ENCODE results near the gene PDE3A. TPM values are rescaled to one million over a fixed set of nuclear protein-coding genes. Genes with fewer than 3 reads are reported as not detected.

The PDE3A gene
- total RNA-seq, 2 experiments from 2014 or later: not detected

GRCh38 chr12:20656600-20656999 lies 288.3 kb downstream of the PDE3A start:
- Mint-ChIP-seq H3K9me3 (peaks cover 13% of the 10 kb centered on the region), H3K27me3 (no peaks in the 10 kb centered on the region), H3K4me3 (no peak overlapping the region), H3K4me1 (no peaks in the 10 kb centered on the region), H3K36me3 (ENCODE audit: low read depth) (no peaks in the 10 kb centered on the region), H3K27ac (no peak overlapping the region)
- ChIA-PET CTCF (no interaction called here), POLR2A (no interaction called here)
- no peak for DNase-seq

DNA sequence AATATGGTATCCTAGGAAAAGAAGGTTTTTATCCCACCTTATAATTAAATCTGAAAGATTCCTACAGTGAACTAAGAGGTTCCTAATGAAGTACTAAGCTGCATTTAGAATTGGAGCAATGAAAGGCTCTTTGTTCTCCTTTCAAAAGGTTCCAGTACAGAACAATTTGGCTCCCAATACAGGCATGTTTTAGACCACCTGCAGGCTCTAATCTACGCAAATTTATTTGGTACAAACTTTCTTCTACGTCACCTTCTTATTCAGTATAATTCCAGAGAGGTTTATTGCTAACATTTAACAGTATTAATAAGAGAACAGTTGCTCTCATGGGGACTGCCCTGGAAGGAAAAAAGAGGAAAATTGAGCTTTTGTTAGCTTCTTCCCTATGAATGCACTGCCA lies 289.2 kb downstream of the PDE3A start:
- Mint-ChIP-seq H3K36me3 (ENCODE audit: low read depth) (no peaks in the 10 kb centered on the region), H3K9me3 (peaks cover 21% of the 10 kb centered on the region), H3K27me3 (no peaks in the 10 kb centered on the region), H3K4me3 (no peak overlapping the region), H3K27ac (no peak overlapping the region), H3K4me1 (no peaks in the 10 kb centered on the region)
- ChIA-PET POLR2A (no interaction called here), CTCF (no interaction called here)
- no peak for DNase-seq

DNA sequence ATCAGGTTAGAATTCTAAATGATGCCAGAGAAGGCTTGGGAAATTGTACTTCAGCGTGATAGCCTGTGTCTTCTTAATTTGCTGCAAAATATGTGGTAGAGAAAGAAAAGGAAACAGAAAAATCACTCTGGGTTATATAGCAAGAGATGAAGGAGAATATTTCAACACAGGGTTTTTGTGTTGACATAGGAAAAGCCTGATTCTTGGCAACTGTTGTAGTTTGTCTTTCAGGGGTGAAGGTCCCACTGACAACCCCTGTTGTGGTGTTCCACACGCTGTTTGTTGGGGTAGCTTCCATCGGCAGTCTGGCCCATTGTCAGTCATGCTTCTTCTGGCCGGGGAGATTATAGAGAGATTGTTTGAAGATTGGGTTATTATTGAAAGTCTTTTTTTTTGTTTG lies 313.0 kb downstream of the PDE3A start:
- ChIA-PET POLR2A (no interaction called here), CTCF (no interaction called here)
- Mint-ChIP-seq H3K4me3 (no peak overlapping the region), H3K4me1 (no peaks in the 10 kb centered on the region), H3K36me3 (ENCODE audit: low read depth) (no peaks in the 10 kb centered on the region), H3K27ac (no peak overlapping the region), H3K27me3 (no peaks in the 10 kb centered on the region), H3K9me3 (no peaks in the 10 kb centered on the region)
- no peak for DNase-seq

GRCh38 chr12:20695232-20695631 lies 326.9 kb downstream of the PDE3A start, which contains the start of gene SLCO1C1:
Gene SLCO1C1, plus strand, starts transcription at chr12:20695332. Its CDS starts 4,245 bp downstream, at chr12:20699577.
- H3K4me3 Mint-ChIP-seq: no peak within 1 kb of the TSS
- H3K27ac Mint-ChIP-seq: no peak within 1 kb of the TSS
- no peaks in the 10 kb centered on the region for H3K36me3 Mint-ChIP-seq (ENCODE audit: low read depth)
- H3K9me3 Mint-ChIP-seq: no peaks in the 10 kb centered on the region
- POLR2A ChIA-PET: no interaction called here
- CTCF ChIA-PET: no interaction called here
- H3K4me1 Mint-ChIP-seq: no peaks in the 10 kb centered on the region
- DNase-seq: no peak
- H3K27me3 Mint-ChIP-seq: no peaks in the 10 kb centered on the region

- no peaks in the 10 kb centered on the region for H3K36me3 Mint-ChIP-seq (ENCODE audit: low read depth)
- DNase-seq: no peak
- H3K27me3 Mint-ChIP-seq: no peaks in the 10 kb centered on the region
- CTCF ChIA-PET: no interaction called here
- POLR2A ChIA-PET: no interaction called here
- H3K4me3 Mint-ChIP-seq: no peak overlapping the region
- H3K4me1 Mint-ChIP-seq: no peaks in the 10 kb centered on the region
- no peak overlapping the region for H3K27ac Mint-ChIP-seq
- H3K9me3 Mint-ChIP-seq: no peaks in the 10 kb centered on the region
Measured at GRCh38 chr12:20696181-20696905, 328.0 kb downstream of the PDE3A start.

DNA sequence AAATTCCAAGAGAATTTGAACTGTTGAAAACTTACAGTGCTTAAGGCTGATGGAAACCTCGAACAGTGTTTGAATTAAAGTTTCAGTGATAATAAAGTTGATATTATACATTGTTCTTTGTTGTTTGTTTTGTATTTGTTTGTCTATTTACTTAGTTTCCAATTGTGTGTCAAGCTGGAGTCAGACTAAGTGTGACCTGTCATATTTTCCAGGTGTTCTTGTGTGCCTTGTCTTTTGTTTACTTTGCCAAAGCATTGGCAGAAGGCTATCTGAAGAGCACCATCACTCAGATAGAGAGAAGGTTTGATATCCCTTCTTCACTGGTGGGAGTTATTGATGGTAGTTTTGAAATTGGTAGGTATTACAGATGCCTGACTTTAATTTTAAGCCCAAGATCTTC lies 332.8 kb downstream of the PDE3A start:
- ChIA-PET POLR2A (no interaction called here), CTCF (no interaction called here)
- no peaks in the 10 kb centered on the region for H3K27me3 Mint-ChIP-seq
- DNase-seq: no peak
- H3K36me3 Mint-ChIP-seq (ENCODE audit: low read depth): no peaks in the 10 kb centered on the region
- H3K4me3 Mint-ChIP-seq: no peak overlapping the region
- no peaks in the 10 kb centered on the region for H3K9me3 Mint-ChIP-seq
- H3K27ac Mint-ChIP-seq: no peak overlapping the region
- no peaks in the 10 kb centered on the region for H3K4me1 Mint-ChIP-seq

- H3K27ac Mint-ChIP-seq: no peak overlapping the region
- H3K4me3 Mint-ChIP-seq: no peak overlapping the region
- no peaks in the 10 kb centered on the region for H3K36me3 Mint-ChIP-seq (ENCODE audit: low read depth)
- no peaks in the 10 kb centered on the region for H3K4me1 Mint-ChIP-seq
- H3K27me3 Mint-ChIP-seq: no peaks in the 10 kb centered on the region
- no peak for DNase-seq
- ChIA-PET POLR2A (no interaction called here), CTCF (no interaction called here)
- no peaks in the 10 kb centered on the region for H3K9me3 Mint-ChIP-seq
Measured at GRCh38 chr12:20704860-20705259, 336.5 kb downstream of the PDE3A start.

- no peaks in the 10 kb centered on the region for H3K9me3 Mint-ChIP-seq
- H3K4me1 Mint-ChIP-seq: no peaks in the 10 kb centered on the region
- H3K36me3 Mint-ChIP-seq (ENCODE audit: low read depth): no peaks in the 10 kb centered on the region
- no peak overlapping the region for H3K4me3 Mint-ChIP-seq
- no peaks in the 10 kb centered on the region for H3K27me3 Mint-ChIP-seq
- ChIA-PET CTCF (no interaction called here), POLR2A (no interaction called here)
- no peak overlapping the region for H3K27ac Mint-ChIP-seq
- no peak for DNase-seq
Measured at GRCh38 chr12:20711846-20712245, 343.5 kb downstream of the PDE3A start.

DNA sequence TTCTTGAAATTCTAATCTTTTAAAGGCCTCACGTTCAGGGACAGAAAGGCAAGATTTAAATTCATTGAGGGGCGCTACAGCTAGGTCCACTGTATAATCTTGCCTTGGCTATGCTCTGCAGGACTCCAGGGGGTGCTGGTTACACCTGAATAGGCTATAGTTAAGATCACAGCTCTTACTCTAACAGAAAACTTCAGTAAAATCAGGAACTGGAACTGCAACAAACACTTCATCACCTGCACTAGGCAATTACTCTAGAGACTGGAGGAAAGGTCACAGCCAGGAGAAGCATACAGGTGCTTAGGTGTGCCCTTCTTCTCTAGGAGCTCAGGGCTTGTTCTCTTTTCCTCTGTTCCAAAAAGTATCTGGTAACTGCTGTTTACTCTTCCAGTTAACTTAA lies 347.7 kb downstream of the PDE3A start:
- Mint-ChIP-seq H3K9me3 (no peaks in the 10 kb centered on the region), H3K4me1 (no peaks in the 10 kb centered on the region), H3K36me3 (ENCODE audit: low read depth) (no peaks in the 10 kb centered on the region), H3K27me3 (no peaks in the 10 kb centered on the region), H3K27ac (no peak overlapping the region), H3K4me3 (no peak overlapping the region)
- no peak for DNase-seq
- POLR2A ChIA-PET: no interaction called here
- CTCF ChIA-PET: no interaction called here

DNA sequence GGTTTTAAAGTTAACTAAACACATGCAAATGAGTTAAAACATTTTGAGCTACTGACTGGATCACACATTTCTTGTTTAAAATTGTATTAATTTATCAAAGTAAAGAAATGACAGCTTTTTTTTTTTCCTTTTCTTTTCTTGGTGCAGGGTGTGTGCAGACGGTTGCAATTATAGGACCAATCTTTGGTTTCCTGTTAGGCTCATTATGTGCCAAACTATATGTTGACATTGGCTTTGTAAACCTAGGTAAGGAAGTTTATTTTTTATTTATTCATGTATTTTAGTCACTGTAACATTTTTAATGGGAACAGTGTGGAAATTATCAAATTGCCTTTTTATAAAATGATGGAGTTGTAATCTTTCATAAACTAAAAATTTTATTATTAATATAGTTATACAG lies 348.6 kb downstream of the PDE3A start:
- DNase-seq: no peak
- H3K4me1 Mint-ChIP-seq: no peaks in the 10 kb centered on the region
- no peak overlapping the region for H3K27ac Mint-ChIP-seq
- ChIA-PET POLR2A (interaction anchor here (0.6 kb wide), 1 partner anchor 173 kb away, joined by 8 read pairs; no protein-coding TSS in a partner anchor), CTCF (no interaction called here)
- H3K4me3 Mint-ChIP-seq: no peak overlapping the region
- H3K9me3 Mint-ChIP-seq: no peaks in the 10 kb centered on the region
- H3K36me3 Mint-ChIP-seq (ENCODE audit: low read depth): no peaks in the 10 kb centered on the region
- no peaks in the 10 kb centered on the region for H3K27me3 Mint-ChIP-seq

- DNase-seq: no peak
- POLR2A ChIA-PET: no interaction called here
- CTCF ChIA-PET: no interaction called here
- no peaks in the 10 kb centered on the region for H3K9me3 Mint-ChIP-seq
- H3K4me1 Mint-ChIP-seq: no peaks in the 10 kb centered on the region
- no peaks in the 10 kb centered on the region for H3K36me3 Mint-ChIP-seq (ENCODE audit: low read depth)
- H3K4me3 Mint-ChIP-seq: no peak overlapping the region
- H3K27me3 Mint-ChIP-seq: no peaks in the 10 kb centered on the region
- H3K27ac Mint-ChIP-seq: no peak overlapping the region
Measured at GRCh38 chr12:20718294-20718693, 350.0 kb downstream of the PDE3A start.

DNA sequence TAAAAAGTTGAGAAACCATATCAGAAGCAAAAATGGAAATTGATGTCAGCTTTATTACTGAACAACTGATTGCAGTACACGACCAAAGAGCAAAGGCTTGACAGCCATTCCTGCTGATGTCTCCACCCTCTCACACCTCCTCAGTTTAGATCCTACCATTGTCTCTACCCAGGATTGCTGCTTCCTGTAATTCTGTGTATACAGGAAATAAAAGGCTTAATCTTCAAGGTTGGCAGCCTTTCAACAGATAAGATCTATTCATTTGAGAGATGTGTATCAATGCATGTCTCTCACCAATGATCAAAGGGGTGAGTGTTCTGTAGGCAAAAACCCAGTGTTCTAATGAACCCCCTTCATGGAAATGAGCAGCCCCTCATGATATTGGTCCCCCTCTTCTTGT lies 353.8 kb downstream of the PDE3A start:
- no peaks in the 10 kb centered on the region for H3K36me3 Mint-ChIP-seq (ENCODE audit: low read depth)
- no peak overlapping the region for H3K27ac Mint-ChIP-seq
- H3K9me3 Mint-ChIP-seq: no peaks in the 10 kb centered on the region
- DNase-seq: no peak
- no peak overlapping the region for H3K4me3 Mint-ChIP-seq
- no peaks in the 10 kb centered on the region for H3K27me3 Mint-ChIP-seq
- ChIA-PET CTCF (interaction anchor here (0.7 to 1.5 kb wide), 2 partner anchors 13 to 15 kb away, joined by 3 read pairs; no protein-coding TSS in a partner anchor), POLR2A (no interaction called here)
- H3K4me1 Mint-ChIP-seq: no peaks in the 10 kb centered on the region

DNA sequence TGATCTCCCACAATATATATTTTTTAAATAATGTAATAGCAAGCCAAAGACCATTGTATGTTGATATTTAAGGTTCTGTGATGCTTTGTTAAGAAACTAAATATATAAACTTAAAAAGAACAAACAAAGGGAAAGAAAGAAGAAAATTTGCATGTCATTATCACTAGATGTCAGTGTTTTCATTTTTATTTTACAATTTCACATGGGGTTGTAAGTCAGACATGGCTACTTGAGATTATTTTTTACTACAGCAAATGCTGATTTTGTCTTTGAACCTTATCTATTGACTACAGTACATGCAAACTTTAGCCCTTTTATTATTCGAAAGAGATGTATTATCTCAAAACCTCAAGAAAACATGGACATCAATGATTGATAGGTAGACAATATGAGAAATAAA lies 362.9 kb downstream of the PDE3A start:
- H3K27ac Mint-ChIP-seq: no peak overlapping the region
- POLR2A ChIA-PET: no interaction called here
- no peaks in the 10 kb centered on the region for H3K36me3 Mint-ChIP-seq (ENCODE audit: low read depth)
- CTCF ChIA-PET: no interaction called here
- H3K4me3 Mint-ChIP-seq: no peak overlapping the region
- no peaks in the 10 kb centered on the region for H3K9me3 Mint-ChIP-seq
- no peaks in the 10 kb centered on the region for H3K4me1 Mint-ChIP-seq
- no peak for DNase-seq
- no peaks in the 10 kb centered on the region for H3K27me3 Mint-ChIP-seq
